Measurements from ENCODE around the gene EFNA5.
A peak's percentile ranks its signal among the peaks of the same experiment; 100 is the strongest.

The EFNA5 gene

GRCh38 chr5:107450531-107450930, 220.2 kb downstream of the EFNA5 start:
- DNase-seq (ENCODE audit: low read depth), result no peak
- TF ChIP-seq CTCF (IDR thresholded peaks at IDR 0.05; ENCODE audit: insufficient read depth, low read depth, low read length, missing control alignments), result no peak
- H3K4me3 ChIP-seq (ENCODE audit: low read depth, low read length), result peak overlapping the region; percentile 52

GRCh38 chr5:107449369-107449768, 221.4 kb downstream of the EFNA5 start:
- TF ChIP-seq CTCF (IDR thresholded peaks at IDR 0.05; ENCODE audit: insufficient read depth, low read depth, low read length, missing control alignments), result no peak
- H3K4me3 ChIP-seq (ENCODE audit: low read depth, low read length), result peak overlapping the region; percentile 52
- DNase-seq (ENCODE audit: low read depth), result peak; percentile 49

- TF ChIP-seq CTCF (IDR thresholded peaks at IDR 0.05; ENCODE audit: insufficient read depth, low read depth, low read length, missing control alignments), result no peak
- no peak for DNase-seq (ENCODE audit: low read depth)
- H3K4me3 ChIP-seq (ENCODE audit: low read depth, low read length), result no peak overlapping the region
Observed at GRCh38 chr5:107447587-107447986, 223.2 kb downstream of the EFNA5 start.

GRCh38 chr5:107446972-107447371, 223.8 kb downstream of the EFNA5 start:
- no peak overlapping the region for H3K4me3 ChIP-seq (ENCODE audit: low read depth, low read length)
- no peak for DNase-seq (ENCODE audit: low read depth)
- no peak for TF ChIP-seq CTCF (IDR thresholded peaks at IDR 0.05; ENCODE audit: insufficient read depth, low read depth, low read length, missing control alignments)

GRCh38 chr5:107444300-107444699, 226.4 kb downstream of the EFNA5 start:
- no peak for TF ChIP-seq CTCF (IDR thresholded peaks at IDR 0.05; ENCODE audit: insufficient read depth, low read depth, low read length, missing control alignments)
- no peak overlapping the region for H3K4me3 ChIP-seq (ENCODE audit: low read depth, low read length)
- DNase-seq (ENCODE audit: low read depth), result no peak

- no peak overlapping the region for H3K4me3 ChIP-seq (ENCODE audit: low read depth, low read length)
- DNase-seq (ENCODE audit: low read depth), result no peak
- TF ChIP-seq CTCF (IDR thresholded peaks at IDR 0.05; ENCODE audit: insufficient read depth, low read depth, low read length, missing control alignments), result no peak
Observed at GRCh38 chr5:107443897-107444296, 226.8 kb downstream of the EFNA5 start.

GRCh38 chr5:107442452-107442851, 228.3 kb downstream of the EFNA5 start:
- H3K4me3 ChIP-seq (ENCODE audit: low read depth, low read length), result no peak overlapping the region
- TF ChIP-seq CTCF (IDR thresholded peaks at IDR 0.05; ENCODE audit: insufficient read depth, low read depth, low read length, missing control alignments), result no peak
- no peak for DNase-seq (ENCODE audit: low read depth)

All from GM12865 (cell line).